Nephron progenitor cell (in vitro differentiated cells): ENCODE data around the gene SLC2A13.

Experiments used
- DNase-seq: peaks from one replicate; pipeline ENCODE4 v3.0.0; 2021
- H3K27ac Mint-ChIP-seq: 2 replicates; pipeline ENCODE4 v1.8.0; 2021; ENCODE audit warnings: mild to moderate bottlenecking, moderate library complexity, mixed read lengths
- H3K27me3 Mint-ChIP-seq: 2 replicates; pipeline ENCODE4 v1.8.0; 2021; ENCODE audit warnings: mild to moderate bottlenecking, low read depth, mixed read lengths; ENCODE audit not compliant: poor library complexity
- H3K36me3 Mint-ChIP-seq: 2 replicates; pipeline ENCODE4 v1.8.0; 2021; ENCODE audit warnings: low read depth, mixed read lengths
- H3K4me1 Mint-ChIP-seq: 2 replicates; pipeline ENCODE4 v1.8.0; 2021; ENCODE audit warnings: mixed read lengths
- H3K4me3 Mint-ChIP-seq: 2 replicates; pipeline ENCODE4 v1.8.0; 2021; ENCODE audit warnings: mild to moderate bottlenecking, moderate library complexity, mixed read lengths
- H3K9me3 Mint-ChIP-seq: 2 replicates; pipeline ENCODE4 v1.8.0; 2021; ENCODE audit warnings: mild to moderate bottlenecking, moderate library complexity, mixed read lengths
- CTCF ChIP-seq: fragments of 200-600 bp; sonication (generic); IDR thresholded peaks from 2 replicates; pipeline ENCODE4 v1.5.0; 2021; ENCODE audit warnings: antibody characterized with exemption

The SLC2A13 gene

GRCh38 chr12:40137252-40137651 is 31.4 kb upstream of the SLC2A13 start:
- H3K4me3 Mint-ChIP-seq, result no peak overlapping the region

GRCh38 chr12:40127408-40127807 is 21.5 kb upstream of the SLC2A13 start:
- no peaks in the 10 kb centered on the region for H3K36me3 Mint-ChIP-seq
- H3K9me3 Mint-ChIP-seq, result no peaks in the 10 kb centered on the region
- H3K4me3 Mint-ChIP-seq, result no peak overlapping the region
- no peak for DNase-seq
- TF ChIP-seq CTCF, result no peak
- no peak overlapping the region for H3K27ac Mint-ChIP-seq
- H3K4me1 Mint-ChIP-seq, result no peaks in the 10 kb centered on the region
- no peaks in the 10 kb centered on the region for H3K27me3 Mint-ChIP-seq

More at GRCh38 chr12:40137252-40137651, 31.4 kb upstream of the SLC2A13 start:
- no peaks in the 10 kb centered on the region for H3K4me1 Mint-ChIP-seq
- no peak for DNase-seq
- no peak for TF ChIP-seq CTCF
- no peaks in the 10 kb centered on the region for H3K9me3 Mint-ChIP-seq
- H3K36me3 Mint-ChIP-seq, result no peaks in the 10 kb centered on the region
- H3K27me3 Mint-ChIP-seq, result peaks cover 4% of the 10 kb centered on the region
- no peak overlapping the region for H3K27ac Mint-ChIP-seq

- no peak overlapping the region for H3K4me3 Mint-ChIP-seq
These were observed 17.6 kb upstream of the SLC2A13 start for GRCh38 chr12:40123496-40123895.

GRCh38 chr12:40122842-40123241 is 17.0 kb upstream of the SLC2A13 start:
- H3K27me3 Mint-ChIP-seq, result no peaks in the 10 kb centered on the region
- no peak for TF ChIP-seq CTCF
- H3K27ac Mint-ChIP-seq, result no peak overlapping the region
- no peak overlapping the region for H3K4me3 Mint-ChIP-seq
- no peaks in the 10 kb centered on the region for H3K36me3 Mint-ChIP-seq
- DNase-seq, result no peak
- H3K4me1 Mint-ChIP-seq, result no peaks in the 10 kb centered on the region
- no peaks in the 10 kb centered on the region for H3K9me3 Mint-ChIP-seq

More at GRCh38 chr12:40123496-40123895, 17.6 kb upstream of the SLC2A13 start:
- TF ChIP-seq CTCF, result no peak
- no peaks in the 10 kb centered on the region for H3K9me3 Mint-ChIP-seq
- no peaks in the 10 kb centered on the region for H3K27me3 Mint-ChIP-seq
- no peak for DNase-seq
- no peaks in the 10 kb centered on the region for H3K4me1 Mint-ChIP-seq
- H3K27ac Mint-ChIP-seq, result no peak overlapping the region
- H3K36me3 Mint-ChIP-seq, result no peaks in the 10 kb centered on the region

- no peak overlapping the region for H3K27ac Mint-ChIP-seq
- DNase-seq, result no peak
- H3K9me3 Mint-ChIP-seq, result no peaks in the 10 kb centered on the region
- H3K4me1 Mint-ChIP-seq, result no peaks in the 10 kb centered on the region
- no peaks in the 10 kb centered on the region for H3K27me3 Mint-ChIP-seq
- no peak overlapping the region for H3K4me3 Mint-ChIP-seq
- H3K36me3 Mint-ChIP-seq, result no peaks in the 10 kb centered on the region
- no peak for TF ChIP-seq CTCF
These were observed 11.9 kb upstream of the SLC2A13 start for GRCh38 chr12:40117818-40118217.

GRCh38 chr12:40110586-40110985 is 4.7 kb upstream of the SLC2A13 start:
- Mint-ChIP-seq H3K9me3 (no peaks in the 10 kb centered on the region), H3K27ac (no peak overlapping the region), H3K4me3 (no peak overlapping the region), H3K4me1 (no peaks in the 10 kb centered on the region), H3K27me3 (peaks cover 7% of the 10 kb centered on the region), H3K36me3 (no peaks in the 10 kb centered on the region)
- no peak for DNase-seq
- TF ChIP-seq CTCF, result no peak
